GM19238 (cell line): Measurements from ENCODE around the gene UPF1.

Source experiments
- DNase-seq: peaks from one replicate; pipeline ENCODE4 v3.0.0; 2011; ENCODE audit warnings: low spot score; ENCODE audit not compliant: insufficient read length

UPF1 gene

DNA sequence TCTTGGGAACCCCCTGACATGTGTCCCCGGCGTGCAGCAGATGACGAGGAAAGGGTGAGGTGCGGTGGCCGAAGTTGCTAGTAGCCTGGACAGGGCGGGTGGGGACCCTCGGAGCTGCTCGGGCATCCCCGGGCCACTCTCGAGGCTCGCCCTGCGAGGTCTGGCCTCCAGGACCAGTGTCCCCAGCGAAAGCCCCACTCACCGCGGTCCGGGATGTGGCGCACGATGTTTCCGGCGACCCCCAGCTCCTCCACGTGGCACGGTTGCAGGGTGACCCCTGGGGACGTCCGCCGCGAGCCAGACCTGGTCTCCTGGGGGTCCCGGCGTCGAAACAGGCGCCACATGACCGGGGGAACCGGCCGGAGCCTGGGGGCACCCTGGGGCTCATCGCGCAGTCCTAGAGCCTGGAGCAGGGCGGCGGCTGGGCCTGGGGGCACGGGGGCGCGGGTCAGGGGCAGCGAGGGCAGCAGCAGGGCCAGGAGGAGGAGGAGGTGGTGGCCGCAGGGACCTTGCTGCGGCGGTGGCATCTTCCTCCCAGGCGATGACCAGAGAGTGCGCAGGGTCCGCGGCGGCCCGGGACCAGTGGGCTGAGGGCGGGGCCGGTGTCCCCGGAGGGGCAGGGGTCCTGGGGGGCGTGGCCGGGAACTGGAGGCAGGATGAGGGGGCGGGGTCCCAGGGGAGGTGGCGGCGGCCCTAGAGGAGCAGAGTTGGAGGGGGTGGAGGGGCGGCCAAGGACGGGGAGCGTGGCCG, 38.2 kb downstream of the UPF1 start:
- no peak for DNase-seq

DNA sequence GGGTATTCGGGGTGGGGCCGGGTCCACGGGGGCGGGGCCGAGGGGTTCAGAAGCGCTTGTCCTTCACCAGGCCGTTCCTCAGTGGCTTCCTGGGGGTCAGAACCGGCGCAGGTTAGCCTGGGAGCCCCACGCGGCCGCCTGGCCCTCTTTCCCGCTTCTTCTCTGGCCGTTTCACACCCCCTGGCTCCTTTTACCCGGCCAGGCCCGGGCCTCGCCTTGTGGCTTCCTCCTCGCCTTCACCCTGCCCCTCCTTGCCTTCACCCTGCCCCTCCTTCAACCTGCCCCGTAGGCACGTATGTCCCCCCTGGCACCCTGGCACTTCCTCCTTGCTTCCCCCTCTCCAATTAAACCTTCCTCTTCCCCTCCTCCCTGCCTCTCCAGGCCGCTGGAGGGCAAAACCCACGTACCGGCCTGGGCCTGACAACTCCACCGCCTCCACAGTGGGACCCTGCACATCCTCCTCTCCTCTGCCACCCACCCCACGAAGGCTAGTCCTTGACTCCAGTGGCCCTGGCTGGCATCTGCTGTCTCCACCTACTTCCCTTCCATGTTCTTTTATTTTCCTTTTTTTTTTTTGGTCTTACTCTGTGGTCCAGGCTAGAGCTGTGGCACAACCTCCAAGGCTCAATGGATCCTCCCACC, 38.9 kb downstream of the UPF1 start:
- no peak for DNase-seq

GRCh38 chr19:18871543-18871942, 39.8 kb downstream of the UPF1 start:
- no peak for DNase-seq

DNA sequence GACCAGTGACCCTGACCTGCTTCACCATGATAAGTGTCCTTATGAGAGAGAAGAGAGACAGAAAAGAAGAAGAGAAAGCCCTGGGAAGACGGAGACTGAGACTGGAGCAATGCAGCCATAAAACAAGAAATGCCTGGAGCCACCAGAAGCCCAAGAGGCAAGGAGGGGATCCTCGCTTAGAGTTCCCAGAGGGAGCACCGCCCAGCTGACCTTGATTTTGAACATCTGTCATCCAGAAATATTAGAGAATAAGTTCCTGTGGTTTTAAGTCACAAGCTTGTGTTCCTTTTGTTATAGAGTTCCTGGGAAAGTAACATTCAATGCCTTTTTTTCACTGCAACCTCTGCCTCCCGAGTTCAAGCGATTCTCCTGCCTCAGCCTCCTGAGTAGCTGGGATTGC, 44.0 kb downstream of the UPF1 start:
- DNase-seq: no peak

GRCh38 chr19:18876865-18877264, 45.1 kb downstream of the UPF1 start:
- no peak for DNase-seq

GRCh38 chr19:18878058-18878797, 46.5 kb downstream of the UPF1 start:
- no peak for DNase-seq

DNA sequence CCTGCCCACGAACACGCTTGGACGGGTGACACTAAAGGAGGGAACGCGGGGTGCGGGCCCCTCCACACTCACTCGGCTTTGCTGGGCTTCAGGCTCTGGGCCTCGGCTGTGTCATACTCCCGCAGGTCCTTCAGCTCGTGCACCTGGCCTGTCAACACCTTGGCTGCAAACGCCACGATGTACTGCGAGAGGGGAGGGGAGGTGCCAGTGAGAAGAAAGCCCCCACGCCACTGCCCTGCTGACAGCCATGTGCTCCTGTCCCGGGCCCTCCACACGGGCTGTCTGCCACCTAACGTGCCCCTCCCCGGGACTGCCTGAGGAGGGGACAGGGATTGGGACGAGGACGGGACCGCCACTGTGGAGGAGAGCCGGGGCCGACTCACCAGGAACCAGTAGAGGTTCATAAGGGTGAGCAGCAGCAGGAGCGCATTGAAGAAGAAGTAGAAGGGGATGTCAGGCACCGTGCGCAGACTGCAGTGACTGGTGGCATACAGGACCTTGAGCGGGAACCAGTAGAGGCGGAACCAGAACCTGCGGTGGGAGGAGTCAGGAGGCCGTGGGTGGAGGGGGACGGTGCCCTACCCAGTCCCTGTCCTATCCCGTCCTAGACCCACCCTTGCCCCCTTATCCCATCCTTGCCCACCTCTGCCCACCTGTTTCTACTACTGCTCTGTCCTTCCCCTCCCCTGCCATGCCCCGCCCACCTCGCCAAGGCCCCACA, 47.3 kb downstream of the UPF1 start:
- DNase-seq: no peak

DNA sequence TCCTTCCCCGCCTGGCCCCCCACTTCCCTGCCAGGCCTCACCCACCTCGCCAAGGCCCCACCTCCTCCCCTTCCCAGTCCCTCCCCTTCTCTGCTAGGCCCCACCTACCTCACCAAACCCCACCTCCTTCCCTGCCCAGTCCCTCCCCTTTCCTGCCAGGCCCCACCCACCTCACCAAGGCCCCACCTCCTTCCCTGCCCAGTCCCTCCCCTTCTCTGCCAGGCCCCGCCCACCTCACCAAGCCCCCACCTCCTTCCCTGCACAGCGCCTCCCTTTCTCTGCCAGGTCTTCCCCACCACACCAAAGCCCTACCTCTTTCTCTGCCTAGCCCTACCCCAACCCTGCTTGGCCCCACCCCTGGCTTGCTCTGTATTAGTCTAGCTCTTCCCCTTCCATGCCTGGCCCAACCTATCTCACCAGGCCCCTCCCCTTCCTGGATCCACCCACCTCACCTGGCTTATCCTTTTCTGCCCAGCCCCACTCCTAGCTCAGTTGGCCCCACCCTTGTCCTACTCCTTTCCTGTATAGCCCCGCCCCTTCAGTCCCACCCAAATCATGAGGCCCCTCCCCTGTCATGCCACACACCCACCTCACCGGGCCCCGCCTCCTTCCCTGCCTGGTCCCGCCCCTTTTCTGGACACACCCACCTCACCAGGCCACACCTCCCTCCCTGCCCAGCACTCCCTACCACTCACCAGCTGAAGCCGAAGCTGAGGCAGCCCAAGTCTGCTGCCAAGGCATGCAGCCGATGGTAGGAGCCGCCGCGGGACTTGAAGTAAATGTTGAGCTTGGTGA, 48.0 kb downstream of the UPF1 start:
- no peak for DNase-seq

- DNase-seq: no peak
Measured at GRCh38 chr19:18881491-18881890, 49.7 kb downstream of the UPF1 start.

DNA sequence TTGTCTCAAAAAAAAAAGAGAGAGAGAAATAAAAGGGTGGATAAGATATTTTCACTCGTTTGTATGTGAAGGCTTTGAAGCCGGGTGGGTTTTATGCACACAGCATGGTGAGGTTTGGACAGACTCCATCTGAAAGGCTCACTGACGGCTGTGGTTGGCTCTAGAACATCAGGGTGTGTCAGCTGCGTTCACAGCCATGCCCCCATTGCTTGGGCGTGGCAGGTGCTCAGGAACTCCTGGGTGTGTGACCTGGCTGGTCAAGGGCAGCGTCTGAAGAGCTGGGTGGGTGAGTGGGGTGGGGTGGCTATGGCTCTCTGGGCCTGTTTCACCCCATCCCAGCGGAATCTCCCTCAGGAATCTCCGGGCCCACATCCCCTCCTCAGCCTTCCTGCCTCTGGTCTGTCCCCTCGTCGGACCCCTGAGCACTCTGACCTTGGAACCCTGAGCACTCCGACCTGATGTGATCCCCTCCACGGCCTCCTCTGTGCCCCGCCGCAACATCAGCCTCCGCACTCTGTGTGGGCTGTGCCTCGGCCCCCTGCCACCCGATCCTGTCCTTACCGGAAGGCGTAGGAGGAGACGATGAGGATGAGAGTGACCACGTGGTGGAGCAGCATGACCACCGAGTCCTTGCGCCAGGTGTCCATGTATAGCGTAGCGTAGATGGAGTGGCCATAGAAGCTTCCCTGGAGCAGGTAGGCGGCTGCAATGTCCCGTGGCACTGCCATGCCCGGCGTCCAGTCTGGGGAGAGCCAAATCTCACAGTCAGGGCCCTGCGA, 52.0 kb downstream of the UPF1 start:
- no peak for DNase-seq

- DNase-seq: no peak
Measured at GRCh38 chr19:18886972-18887371, 55.2 kb downstream of the UPF1 start.

GRCh38 chr19:18889949-18890745, 58.4 kb downstream of the UPF1 start:
- no peak for DNase-seq

- no peak for DNase-seq
Measured at GRCh38 chr19:18893587-18894253, 62.0 kb downstream of the UPF1 start.

DNA sequence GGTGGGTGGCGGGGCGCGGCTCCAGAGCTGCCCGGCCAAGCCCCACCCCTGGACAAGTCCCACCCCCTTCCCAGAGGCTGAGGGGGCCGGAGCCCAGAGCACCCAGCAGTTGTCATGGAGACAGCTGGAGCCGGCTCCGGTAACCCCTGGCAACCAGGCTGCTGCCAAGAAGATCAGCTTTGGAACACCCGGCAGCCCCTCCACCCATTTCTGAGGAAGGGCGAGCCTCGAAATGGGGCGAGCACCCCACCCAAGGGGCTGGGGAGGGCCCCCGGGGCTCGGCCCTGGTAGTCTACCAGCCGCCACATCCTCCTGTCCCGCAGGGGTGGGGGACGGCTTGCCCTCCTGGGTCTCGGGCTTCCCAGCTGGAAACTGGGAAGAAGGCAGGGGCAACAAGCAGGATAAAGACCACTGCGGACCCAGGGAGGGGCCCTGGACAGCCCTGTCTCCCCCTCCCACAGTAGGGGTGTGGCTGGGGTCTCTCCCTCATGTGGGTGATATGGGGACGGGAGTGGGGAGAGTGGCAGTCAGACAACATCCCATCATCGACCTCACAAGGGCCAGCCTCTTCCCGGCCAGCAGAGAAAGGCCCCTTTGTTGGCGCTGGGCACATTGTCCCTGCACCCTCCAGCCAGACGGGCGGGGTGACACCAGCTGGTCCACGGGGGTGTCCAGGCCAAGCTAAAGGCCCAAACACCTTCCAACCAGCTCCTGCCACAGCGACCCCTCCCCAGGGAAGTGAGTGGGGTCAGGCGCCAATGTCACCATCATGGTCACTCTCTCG, 62.7 kb downstream of the UPF1 start:
- DNase-seq: no peak

DNA sequence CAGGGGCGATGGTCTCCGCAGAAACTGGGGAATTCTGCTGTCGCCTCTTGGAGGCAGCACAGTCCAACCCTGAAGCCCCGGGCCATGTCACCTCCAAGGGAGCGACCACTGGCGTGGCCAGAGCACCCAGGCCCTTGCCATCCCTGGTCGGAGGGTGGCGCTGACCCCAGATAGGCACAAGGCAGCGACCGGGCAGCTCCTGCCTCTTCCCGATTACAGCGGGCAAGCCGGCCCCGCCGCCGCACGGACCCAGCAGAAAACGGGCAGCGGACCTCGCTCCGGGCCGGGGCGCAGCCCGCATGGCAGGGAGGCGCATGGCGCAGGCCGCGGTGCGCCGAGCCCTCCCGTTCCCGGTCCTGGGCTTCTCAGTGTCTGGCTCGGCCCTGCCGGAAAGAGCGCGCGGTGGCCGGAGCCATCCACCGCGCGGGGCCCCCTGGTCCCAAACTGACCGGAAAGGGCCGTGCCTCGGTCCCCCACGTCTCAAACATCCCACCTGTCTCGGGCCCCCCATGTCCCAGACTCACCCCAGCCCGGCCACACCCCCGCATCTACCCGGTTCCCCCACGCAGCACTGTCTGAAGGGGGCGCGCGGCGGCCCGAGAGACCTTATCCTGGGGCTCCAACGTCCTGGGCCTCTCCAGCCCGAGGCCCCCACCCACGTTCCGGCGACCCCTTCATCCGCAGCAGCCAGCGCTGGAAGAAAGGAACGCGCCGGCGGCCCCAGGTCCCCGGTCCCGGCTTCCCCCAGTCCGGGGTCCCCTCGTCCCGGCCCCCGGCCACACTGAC, 63.5 kb downstream of the UPF1 start:
- no peak for DNase-seq

DNA sequence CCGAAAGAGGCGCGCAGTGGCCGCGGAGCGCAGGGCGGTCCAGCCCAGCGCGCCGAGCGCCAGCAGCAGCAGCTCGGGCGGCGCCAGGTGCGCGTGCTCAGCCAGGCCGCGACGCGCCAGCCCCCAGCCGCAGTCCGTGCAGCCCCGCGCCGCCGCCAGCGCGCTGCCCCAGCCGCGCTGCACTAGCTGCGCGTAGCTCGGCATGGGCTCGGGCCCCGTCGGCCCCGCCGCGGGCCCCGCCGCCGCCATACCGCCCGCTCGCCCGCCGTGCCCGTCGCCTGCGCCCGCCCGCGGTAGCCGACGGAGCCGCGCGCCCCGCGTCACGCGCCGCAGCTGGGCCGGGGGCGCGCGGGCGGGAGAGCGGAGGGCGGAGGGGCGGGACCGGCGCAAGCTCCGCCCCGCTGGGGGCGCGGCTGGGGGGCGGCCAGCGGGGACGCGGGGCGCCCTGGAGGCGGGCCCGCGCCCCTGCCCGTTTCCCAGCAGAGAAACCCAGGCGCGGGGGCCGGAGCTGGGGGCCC, 64.1 kb downstream of the UPF1 start, which contains the start of gene CERS1:
Gene CERS1, minus strand, starts transcription at position 335 of the 518 bp plus-strand sequence. Its CDS starts 86 bp downstream, at position 249.
- DNase-seq: no peak

- DNase-seq: no peak
Measured at GRCh38 chr19:18896421-18896841, 64.7 kb downstream of the UPF1 start.
